GM19328 (cell line): ENCODE data around the gene CAVIN2.

ENCODE experiments used
- ATAC-seq: cut with Tn5 transposase; IDR thresholded peaks from one replicate; pipeline ENCODE4 v1.9.1; 2021; ENCODE audit warnings: mild to moderate bottlenecking, moderate library complexity; ENCODE audit not compliant: unreplicated experiment

The CAVIN2 gene

GRCh38 chr2:191866195-191866594 is 19.3 kb upstream of the CAVIN2 start:
- no peak for ATAC-seq

GRCh38 chr2:191864628-191865374 is 17.9 kb upstream of the CAVIN2 start:
- ATAC-seq: no peak

GRCh38 chr2:191863988-191864387 is 17.1 kb upstream of the CAVIN2 start:
- no peak for ATAC-seq

GRCh38 chr2:191862156-191862775 is 15.4 kb upstream of the CAVIN2 start:
- no peak for ATAC-seq

GRCh38 chr2:191860760-191861466 is 14.0 kb upstream of the CAVIN2 start:
- ATAC-seq: no peak

GRCh38 chr2:191859681-191860080 is 12.8 kb upstream of the CAVIN2 start:
- no peak for ATAC-seq

- ATAC-seq: no peak
Measured at GRCh38 chr2:191857886-191858285, 11.0 kb upstream of the CAVIN2 start.

GRCh38 chr2:191857259-191857805 is 10.4 kb upstream of the CAVIN2 start:
- no peak for ATAC-seq

- no peak for ATAC-seq
Measured at GRCh38 chr2:191856111-191856876, 9.4 kb upstream of the CAVIN2 start.

- no peak for ATAC-seq
Measured at GRCh38 chr2:191855382-191855781, 8.5 kb upstream of the CAVIN2 start.

GRCh38 chr2:191854382-191855372 is 7.8 kb upstream of the CAVIN2 start:
- ATAC-seq: no peak

GRCh38 chr2:191853843-191854242 is 7.0 kb upstream of the CAVIN2 start:
- no peak for ATAC-seq

GRCh38 chr2:191851158-191851557 is 4.3 kb upstream of the CAVIN2 start:
- no peak for ATAC-seq

GRCh38 chr2:191848771-191849767 is 2.2 kb upstream of the CAVIN2 start:
- no peak for ATAC-seq

GRCh38 chr2:191847764-191848163 is 876 bp upstream of the CAVIN2 start:
- no peak for ATAC-seq

- ATAC-seq: no peak
Measured at GRCh38 chr2:191845876-191846514, 893 bp downstream of the CAVIN2 start.

GRCh38 chr2:191845248-191845715 is 1.6 kb downstream of the CAVIN2 start:
- ATAC-seq: no peak

GRCh38 chr2:191844706-191845105 is 2.2 kb downstream of the CAVIN2 start:
- no peak for ATAC-seq
